ENCODE data around the gene CMKLR1. TPM values are rescaled to one million over a fixed set of nuclear protein-coding genes. Genes with fewer than 3 reads are reported as not detected.

Gene CMKLR1
- total and polyA plus RNA-seq, 2 donors (not counting 1 experiment from before 2014, with no cell fraction given) = 0.82 TPM; not detected in 1

DNA sequence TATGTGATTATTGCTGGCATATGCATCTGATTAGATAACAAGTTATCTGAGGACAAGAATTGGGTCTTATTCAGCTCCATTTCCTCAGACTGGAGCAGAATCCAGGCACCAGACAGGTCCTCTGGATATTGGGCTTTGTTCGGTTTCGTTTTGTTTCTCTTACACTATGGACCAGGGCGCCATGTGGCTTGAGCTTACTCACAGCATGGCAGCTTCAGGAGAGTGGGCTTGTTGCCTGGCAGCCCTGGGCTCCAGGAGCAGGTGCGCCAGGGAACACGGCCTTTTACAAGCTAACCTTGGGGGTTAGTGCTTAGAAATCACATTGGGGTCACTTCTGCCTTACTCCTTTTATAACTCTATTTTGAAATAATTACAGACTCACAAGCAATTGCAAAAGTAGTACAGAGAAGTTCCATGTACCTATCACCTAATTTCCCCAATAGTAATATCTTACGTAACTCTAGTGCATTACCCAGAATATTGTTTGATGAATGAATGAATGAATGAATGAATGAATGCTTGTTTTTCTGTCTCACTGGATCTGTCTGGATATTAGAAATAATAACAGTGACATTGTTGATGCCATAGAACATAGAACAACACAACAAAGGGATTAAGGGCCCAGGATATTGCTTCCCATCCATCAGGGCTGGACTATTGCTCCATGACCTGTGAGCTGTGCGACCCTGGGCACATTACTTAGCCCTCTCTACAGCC lies 39.0 kb downstream of the CMKLR1 start:
- DNase-seq (ENCODE audit: low read depth in 2 of 2) = no peak
- no peaks in the 10 kb centered on the region for H4K20me1 ChIP-seq (ENCODE audit: control insufficient read depth, extremely low read depth, insufficient read depth, low read length)
- no peak overlapping the region for H2AFZ ChIP-seq (ENCODE audit: low read length)
- no peak overlapping the region for H3K4me2 ChIP-seq (ENCODE audit: extremely low read depth, insufficient read depth, low read length)
- H3K4me3 ChIP-seq (replicated peaks in 1 of 4; ENCODE audit: control extremely low read depth in 1 of 4, insufficient read depth in 1 of 4, low read depth in 3 of 4, low read length in 4 of 4) = no peak overlapping the region
- no peaks in the 10 kb centered on the region for H3K4me1 ChIP-seq (ENCODE audit: control insufficient read depth, extremely low read depth, insufficient read depth, low read length)
- no peak overlapping the region for H3K9ac ChIP-seq (ENCODE audit: insufficient read depth, low read length)
- H3K79me2 ChIP-seq (ENCODE audit: control insufficient read depth, insufficient read depth, low read length) = no peaks in the 10 kb centered on the region
- TF ChIP-seq, protein P1, sequence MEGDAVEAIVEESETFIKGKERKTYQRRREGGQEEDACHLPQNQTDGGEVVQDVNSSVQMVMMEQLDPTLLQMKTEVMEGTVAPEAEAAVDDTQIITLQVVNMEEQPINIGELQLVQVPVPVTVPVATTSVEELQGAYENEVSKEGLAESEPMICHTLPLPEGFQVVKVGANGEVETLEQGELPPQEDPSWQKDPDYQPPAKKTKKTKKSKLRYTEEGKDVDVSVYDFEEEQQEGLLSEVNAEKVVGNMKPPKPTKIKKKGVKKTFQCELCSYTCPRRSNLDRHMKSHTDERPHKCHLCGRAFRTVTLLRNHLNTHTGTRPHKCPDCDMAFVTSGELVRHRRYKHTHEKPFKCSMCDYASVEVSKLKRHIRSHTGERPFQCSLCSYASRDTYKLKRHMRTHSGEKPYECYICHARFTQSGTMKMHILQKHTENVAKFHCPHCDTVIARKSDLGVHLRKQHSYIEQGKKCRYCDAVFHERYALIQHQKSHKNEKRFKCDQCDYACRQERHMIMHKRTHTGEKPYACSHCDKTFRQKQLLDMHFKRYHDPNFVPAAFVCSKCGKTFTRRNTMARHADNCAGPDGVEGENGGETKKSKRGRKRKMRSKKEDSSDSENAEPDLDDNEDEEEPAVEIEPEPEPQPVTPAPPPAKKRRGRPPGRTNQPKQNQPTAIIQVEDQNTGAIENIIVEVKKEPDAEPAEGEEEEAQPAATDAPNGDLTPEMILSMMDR (conservative IDR thresholded peaks at IDR 0.05 in 1 of 2, IDR thresholded peaks at IDR 0.05 in 1 of 2; ENCODE audit: low read depth in 1 of 2, low read length in 2 of 2) = no peak
- no peak for TF ChIP-seq EZH2 (IDR thresholded peaks at IDR 0.05; ENCODE audit: low read length, missing control alignments)
- no peaks in the 10 kb centered on the region for H3K27me3 ChIP-seq (ENCODE audit: control insufficient read depth, insufficient read depth, low read length)
- H3K36me3 ChIP-seq (ENCODE audit: control insufficient read depth, insufficient read depth, low read length) = no peaks in the 10 kb centered on the region
- no peak overlapping the region for H3K27ac ChIP-seq (ENCODE audit: insufficient read depth, low read length)
- H3K9me3 ChIP-seq (ENCODE audit: control insufficient read depth, insufficient read depth, low read depth, low read length) = no peaks in the 10 kb centered on the region

DNA sequence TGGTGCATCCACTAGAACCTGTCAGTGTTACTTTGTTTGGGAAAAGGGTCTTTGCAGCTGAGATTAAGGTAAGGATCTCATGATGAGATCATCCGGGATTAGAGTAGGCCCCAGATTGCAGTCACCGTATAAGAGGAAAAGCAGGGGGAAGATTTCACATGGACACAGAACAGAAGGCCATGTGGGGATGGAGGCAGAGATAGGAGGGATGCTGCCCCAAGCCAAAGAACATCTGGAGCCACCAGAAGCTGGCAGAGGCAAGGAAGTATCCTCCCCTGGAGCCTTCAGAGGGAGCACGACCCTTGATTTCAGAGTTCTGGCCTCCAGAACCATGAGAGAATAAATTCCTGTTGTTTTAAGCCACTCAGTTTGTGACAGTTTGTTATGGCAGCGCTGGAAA lies 39.6 kb downstream of the CMKLR1 start:
- Histone ChIP-seq H3K36me3 (ENCODE audit: control insufficient read depth, insufficient read depth, low read length) (no peaks in the 10 kb centered on the region), H3K4me3 (replicated peaks in 1 of 4; ENCODE audit: control extremely low read depth in 1 of 4, insufficient read depth in 1 of 4, low read depth in 3 of 4, low read length in 4 of 4) (no peak overlapping the region), H3K27ac (ENCODE audit: insufficient read depth, low read length) (no peak overlapping the region), H3K79me2 (ENCODE audit: control insufficient read depth, insufficient read depth, low read length) (no peaks in the 10 kb centered on the region), H4K20me1 (ENCODE audit: control insufficient read depth, extremely low read depth, insufficient read depth, low read length) (no peaks in the 10 kb centered on the region), H3K27me3 (ENCODE audit: control insufficient read depth, insufficient read depth, low read length) (no peaks in the 10 kb centered on the region), H3K9ac (ENCODE audit: insufficient read depth, low read length) (no peak overlapping the region), H3K9me3 (ENCODE audit: control insufficient read depth, insufficient read depth, low read depth, low read length) (no peaks in the 10 kb centered on the region), H3K4me2 (ENCODE audit: extremely low read depth, insufficient read depth, low read length) (no peak overlapping the region), H2AFZ (ENCODE audit: low read length) (no peak overlapping the region), H3K4me1 (ENCODE audit: control insufficient read depth, extremely low read depth, insufficient read depth, low read length) (no peaks in the 10 kb centered on the region)
- DNase-seq (ENCODE audit: low read depth in 2 of 2) = no peak
- TF ChIP-seq, protein P1 (conservative IDR thresholded peaks at IDR 0.05 in 1 of 2, IDR thresholded peaks at IDR 0.05 in 1 of 2; ENCODE audit: low read depth in 1 of 2, low read length in 2 of 2) = no peak
- no peak for TF ChIP-seq EZH2 (IDR thresholded peaks at IDR 0.05; ENCODE audit: low read length, missing control alignments)

DNA sequence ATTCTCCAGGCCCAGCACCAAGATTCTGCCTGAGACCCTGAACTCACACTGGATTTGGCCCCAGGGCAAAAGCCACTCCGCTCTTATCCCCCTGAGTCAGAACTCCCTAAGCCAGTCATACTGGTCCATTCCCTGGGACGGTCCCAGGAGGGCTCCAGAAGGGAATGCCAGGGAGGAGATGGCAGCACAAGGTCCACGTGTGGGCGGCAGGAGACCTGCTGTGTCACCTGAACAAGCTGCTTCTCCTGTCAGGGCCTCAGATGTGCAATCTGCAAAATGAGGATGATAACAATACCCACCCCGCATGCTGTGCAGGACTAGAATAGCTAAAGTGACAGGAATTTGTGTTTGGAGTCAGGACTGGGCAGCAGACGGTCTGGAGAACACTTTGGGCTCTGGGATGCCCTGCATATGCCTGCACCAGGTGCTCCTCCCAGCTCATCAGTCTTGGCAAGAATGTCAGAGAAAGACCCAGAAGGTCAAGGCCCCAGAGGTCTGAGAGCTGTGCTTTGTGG lies 40.3 kb downstream of the CMKLR1 start:
- TF ChIP-seq, protein P1 (conservative IDR thresholded peaks at IDR 0.05 in 1 of 2, IDR thresholded peaks at IDR 0.05 in 1 of 2; ENCODE audit: low read depth in 1 of 2, low read length in 2 of 2) = no peak
- no peak for TF ChIP-seq EZH2 (IDR thresholded peaks at IDR 0.05; ENCODE audit: low read length, missing control alignments)
- H3K4me3 ChIP-seq (replicated peaks in 1 of 4; ENCODE audit: control extremely low read depth in 1 of 4, insufficient read depth in 1 of 4, low read depth in 3 of 4, low read length in 4 of 4) = no peak overlapping the region
- no peak overlapping the region for H2AFZ ChIP-seq (ENCODE audit: low read length)
- no peaks in the 10 kb centered on the region for H3K79me2 ChIP-seq (ENCODE audit: control insufficient read depth, insufficient read depth, low read length)
- no peak overlapping the region for H3K4me2 ChIP-seq (ENCODE audit: extremely low read depth, insufficient read depth, low read length)
- H3K4me1 ChIP-seq (ENCODE audit: control insufficient read depth, extremely low read depth, insufficient read depth, low read length) = no peaks in the 10 kb centered on the region
- no peaks in the 10 kb centered on the region for H3K9me3 ChIP-seq (ENCODE audit: control insufficient read depth, insufficient read depth, low read depth, low read length)
- no peak overlapping the region for H3K9ac ChIP-seq (ENCODE audit: insufficient read depth, low read length)
- no peaks in the 10 kb centered on the region for H3K36me3 ChIP-seq (ENCODE audit: control insufficient read depth, insufficient read depth, low read length)
- no peaks in the 10 kb centered on the region for H4K20me1 ChIP-seq (ENCODE audit: control insufficient read depth, extremely low read depth, insufficient read depth, low read length)
- no peak for DNase-seq (ENCODE audit: low read depth in 2 of 2)
- no peak overlapping the region for H3K27ac ChIP-seq (ENCODE audit: insufficient read depth, low read length)
- no peaks in the 10 kb centered on the region for H3K27me3 ChIP-seq (ENCODE audit: control insufficient read depth, insufficient read depth, low read length)

Data from fibroblast of lung (primary cell).